ENCODE results near the gene ARPC1B.

ARPC1B gene

DNA sequence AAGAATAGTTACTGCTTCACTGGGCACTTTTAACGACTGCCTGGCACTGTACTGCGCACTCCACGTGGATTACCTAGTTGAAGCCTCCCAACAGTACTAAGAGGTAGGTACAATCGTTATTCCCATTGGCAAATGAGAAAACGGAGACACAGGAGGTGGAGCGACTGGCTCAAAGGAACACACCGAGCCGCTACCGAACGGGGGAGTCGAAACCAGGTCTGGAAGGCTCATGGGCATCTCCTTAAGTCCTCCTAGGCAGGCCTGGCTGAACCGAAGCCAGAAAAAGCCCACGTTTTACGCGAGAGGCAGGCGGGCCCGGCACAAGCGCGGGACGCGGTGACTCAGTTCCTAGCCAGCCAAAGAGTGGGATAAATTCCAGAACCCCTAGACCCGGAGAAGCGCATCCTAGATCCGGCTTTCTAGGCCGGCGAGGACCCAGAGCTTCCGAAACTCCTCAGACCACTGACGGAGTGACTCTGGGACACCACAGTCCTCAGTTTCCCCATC is 33.4 kb downstream of the ARPC1B start:
- DNase-seq (ENCODE audit: extremely low read depth, low read depth): peak; percentile 40

DNA sequence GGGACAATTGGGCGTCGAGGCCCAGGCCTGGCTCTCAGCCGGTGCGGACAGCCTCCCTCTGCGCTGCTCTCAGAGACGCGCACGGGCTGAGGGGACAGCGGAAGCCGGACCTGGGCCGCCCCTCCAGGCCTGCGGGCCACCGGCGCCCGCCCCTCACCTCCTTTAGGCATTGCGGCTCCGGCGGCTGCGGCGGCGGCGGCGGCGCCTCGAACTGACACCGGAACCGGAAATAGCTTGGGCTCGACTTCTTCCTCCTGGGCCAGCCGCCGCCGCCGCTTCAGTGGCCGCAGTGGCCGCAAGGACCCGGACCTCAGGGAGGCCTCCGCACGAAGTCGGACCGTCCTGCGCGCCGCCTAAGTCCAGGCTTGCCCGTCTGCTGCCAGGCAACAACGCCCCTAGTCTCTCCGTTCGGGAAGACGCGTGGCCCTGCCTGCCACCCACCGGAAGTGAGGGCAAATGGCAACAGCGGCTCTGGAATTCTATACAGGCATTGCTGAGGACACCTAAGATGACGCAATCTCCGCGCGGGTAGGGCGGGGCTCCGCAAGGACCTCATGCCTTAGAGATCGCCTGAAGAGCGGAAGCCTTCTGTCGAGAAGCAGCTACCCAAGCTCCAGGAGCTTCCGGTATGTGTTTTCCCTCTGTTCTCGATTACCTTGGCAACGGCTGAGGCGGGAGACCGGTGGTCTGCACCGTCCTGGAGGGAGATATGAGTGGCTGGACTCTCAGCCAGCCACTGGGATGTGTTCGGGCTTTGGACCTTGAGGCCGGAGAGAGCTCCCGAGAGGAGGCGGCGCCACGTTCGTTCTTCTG is 34.1 kb downstream of the ARPC1B start, which contains the start of the genes BUD31 and PDAP1:
BUD31 (plus strand) TSS at position 591 of the 813 bp plus-strand sequence. CDS start 2,124 bp downstream, outside the sequence.
PDAP1 (minus strand) TSS at position 219 of the 813 bp plus-strand sequence; CDS start at position 170, 49 bp downstream.
- TF ChIP-seq CTCF (IDR thresholded peaks at IDR 0.05; ENCODE audit: low read depth, low read length): no peak
- peak; percentile 88 for DNase-seq (ENCODE audit: extremely low read depth, low read depth)

More for the DNA sequence above, 33.4 kb downstream of the ARPC1B start:
- no peak for TF ChIP-seq CTCF (IDR thresholded peaks at IDR 0.05; ENCODE audit: low read depth, low read length)

GRCh38 chr7:99409192-99409572 is 34.7 kb downstream of the ARPC1B start:
- DNase-seq (ENCODE audit: extremely low read depth, low read depth): no peak
- TF ChIP-seq CTCF (IDR thresholded peaks at IDR 0.05; ENCODE audit: low read depth, low read length): no peak

GRCh38 chr7:99409806-99410205 is 35.3 kb downstream of the ARPC1B start:
- no peak for DNase-seq (ENCODE audit: extremely low read depth, low read depth)
- no peak for TF ChIP-seq CTCF (IDR thresholded peaks at IDR 0.05; ENCODE audit: low read depth, low read length)

DNA sequence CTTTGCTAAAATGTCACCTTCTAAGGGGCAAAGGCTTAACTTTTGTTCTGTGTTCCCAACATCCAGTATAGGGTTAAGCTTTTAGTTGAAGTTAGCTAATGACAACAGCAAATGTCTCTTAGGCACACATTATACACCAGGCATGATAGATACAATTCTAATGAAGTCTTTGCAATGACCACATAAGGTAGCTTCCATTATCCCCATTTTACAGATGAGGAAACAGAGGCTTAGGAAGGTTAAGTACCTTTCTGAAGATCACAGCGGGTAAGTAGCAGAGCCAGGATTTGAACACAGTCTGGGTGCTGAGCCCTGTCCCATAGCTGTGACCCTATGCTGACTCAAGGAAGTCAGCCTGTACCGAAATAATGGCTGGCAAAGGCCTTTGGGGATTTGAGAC is 36.1 kb downstream of the ARPC1B start:
- DNase-seq (ENCODE audit: extremely low read depth, low read depth): no peak
- no peak for TF ChIP-seq CTCF (IDR thresholded peaks at IDR 0.05; ENCODE audit: low read depth, low read length)

GRCh38 chr7:99415513-99416127 is 41.1 kb downstream of the ARPC1B start:
- DNase-seq (ENCODE audit: extremely low read depth, low read depth): peak; percentile 27
- TF ChIP-seq CTCF (IDR thresholded peaks at IDR 0.05; ENCODE audit: low read depth, low read length): peak; percentile 62

DNA sequence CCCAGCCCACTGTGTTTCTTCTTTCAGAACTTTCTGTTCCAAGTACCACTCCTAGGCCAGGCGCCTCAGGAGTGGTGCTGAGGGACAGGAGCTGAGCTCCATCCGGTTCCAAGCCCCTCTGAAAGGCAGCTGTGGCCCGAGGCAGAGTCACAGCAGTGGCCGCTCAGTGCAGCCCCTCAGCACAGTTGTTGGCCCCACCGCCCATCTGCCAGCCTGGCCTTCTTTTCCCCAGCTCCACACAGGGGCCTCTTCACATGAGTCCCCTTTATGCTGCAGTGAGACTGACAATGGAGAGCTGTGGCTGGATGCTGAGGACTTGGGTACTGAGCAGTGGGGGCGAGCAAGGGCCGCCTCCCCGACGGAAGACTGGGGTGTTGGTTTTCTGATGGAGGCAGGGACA is 43.7 kb downstream of the ARPC1B start:
- no peak for DNase-seq (ENCODE audit: extremely low read depth, low read depth)
- no peak for TF ChIP-seq CTCF (IDR thresholded peaks at IDR 0.05; ENCODE audit: low read depth, low read length)
